Measurements from ENCODE around the gene VAMP2. TPM values are rescaled to one million over a fixed set of nuclear protein-coding genes. Genes with fewer than 3 reads are reported as not detected.
A peak's percentile ranks its signal among the peaks of the same experiment; 100 is the strongest.

Gene VAMP2
- total RNA-seq, 1 donor from 2014 or later, result 28.0 TPM

- Histone ChIP-seq H3K9ac (ENCODE audit: low read length) (peak overlapping the region; percentile 58), H3K36me3 (ENCODE audit: insufficient read depth, low read length) (no peaks in the 10 kb centered on the region), H3K27ac (ENCODE audit: low read depth, low read length) (peak overlapping the region; percentile 43), H4K20me1 (ENCODE audit: insufficient read depth, low read length) (peaks cover 11% of the 10 kb centered on the region), H3K79me2 (ENCODE audit: insufficient read depth, low read length) (no peaks in the 10 kb centered on the region), H2AFZ (ENCODE audit: low read depth, low read length) (peak overlapping the region; percentile 66), H3K4me2 (ENCODE audit: low read length) (peak overlapping the region; percentile 97), H3K9me3 (ENCODE audit: insufficient read depth, low read depth, low read length) (no peaks in the 10 kb centered on the region), H3K27me3 (ENCODE audit: insufficient read depth, low read length) (peaks cover 32% of the 10 kb centered on the region), H3K4me3 (ENCODE audit: insufficient read depth, low read depth, low read length) (peak overlapping the region; percentile 66), H3K4me1 (ENCODE audit: insufficient read depth, low read length) (peaks cover 49% of the 10 kb centered on the region)
- Mint-ChIP-seq H3K27ac (ENCODE audit: unreplicated experiment) (peak overlapping the region; percentile 91), H3K9me3 (ENCODE audit: unreplicated experiment) (no peaks in the 10 kb centered on the region), H3K4me1 (ENCODE audit: low read depth, unreplicated experiment) (peaks cover 16% of the 10 kb centered on the region), H3K4me3 (ENCODE audit: unreplicated experiment) (peak overlapping the region; percentile 95), H3K27me3 (ENCODE audit: low read depth, unreplicated experiment) (peaks cover 42% of the 10 kb centered on the region), H3K36me3 (ENCODE audit: low read depth, unreplicated experiment) (no peaks in the 10 kb centered on the region)
- FAIRE-seq (no peak), DNase-seq (ENCODE audit: low read depth) (no peak)
- no peak for TF ChIP-seq EZH2 (IDR thresholded peaks at IDR 0.05; ENCODE audit: insufficient read depth, low read length)
- TF ChIP-seq CTCF (IDR thresholded peaks at IDR 0.05; ENCODE audit: insufficient read depth, low read depth, low read length), result peak; percentile 35
These were observed 42.0 kb downstream of the VAMP2 start for GRCh38 chr17:8120520-8121406.

GRCh38 chr17:8119581-8120519 is 42.9 kb downstream of the VAMP2 start:
- H3K9me3 ChIP-seq (ENCODE audit: insufficient read depth, low read depth, low read length), result no peaks in the 10 kb centered on the region
- FAIRE-seq, result peak; percentile 41
- TF ChIP-seq CTCF (IDR thresholded peaks at IDR 0.05; ENCODE audit: insufficient read depth, low read depth, low read length) (no peak), EZH2 (IDR thresholded peaks at IDR 0.05; ENCODE audit: insufficient read depth, low read length) (no peak)
- peaks cover 10% of the 10 kb centered on the region for H4K20me1 ChIP-seq (ENCODE audit: insufficient read depth, low read length)
- DNase-seq (ENCODE audit: low read depth), result peak; percentile 87
- H3K36me3 Mint-ChIP-seq (ENCODE audit: low read depth, unreplicated experiment), result no peaks in the 10 kb centered on the region
- peaks cover 14% of the 10 kb centered on the region for H3K4me1 Mint-ChIP-seq (ENCODE audit: low read depth, unreplicated experiment)
- H3K4me3 ChIP-seq (ENCODE audit: insufficient read depth, low read depth, low read length), result peak overlapping the region; percentile 69
- peak overlapping the region; percentile 66 for H2AFZ ChIP-seq (ENCODE audit: low read depth, low read length)
- peaks cover 38% of the 10 kb centered on the region for H3K27me3 ChIP-seq (ENCODE audit: insufficient read depth, low read length)
- H3K36me3 ChIP-seq (ENCODE audit: insufficient read depth, low read length), result no peaks in the 10 kb centered on the region
- H3K79me2 ChIP-seq (ENCODE audit: insufficient read depth, low read length), result no peaks in the 10 kb centered on the region
- H3K9me3 Mint-ChIP-seq (ENCODE audit: unreplicated experiment), result no peaks in the 10 kb centered on the region
- peak overlapping the region; percentile 91 for H3K27ac Mint-ChIP-seq (ENCODE audit: unreplicated experiment)
- peak overlapping the region; percentile 95 for H3K4me3 Mint-ChIP-seq (ENCODE audit: unreplicated experiment)
- H3K27me3 Mint-ChIP-seq (ENCODE audit: low read depth, unreplicated experiment), result peaks cover 46% of the 10 kb centered on the region
- peaks cover 42% of the 10 kb centered on the region for H3K4me1 ChIP-seq (ENCODE audit: insufficient read depth, low read length)
- H3K27ac ChIP-seq (ENCODE audit: low read depth, low read length), result peak overlapping the region; percentile 54
- peak overlapping the region; percentile 97 for H3K4me2 ChIP-seq (ENCODE audit: low read length)
- H3K9ac ChIP-seq (ENCODE audit: low read length), result peak overlapping the region; percentile 58
